ENCODE data around the gene ZER1.
"Not testable (repeated sequence)": the region's sequence is repeated elsewhere in the genome, so short reads cannot be mapped to it uniquely, and the experiment has no call there.

ZER1 gene

DNA sequence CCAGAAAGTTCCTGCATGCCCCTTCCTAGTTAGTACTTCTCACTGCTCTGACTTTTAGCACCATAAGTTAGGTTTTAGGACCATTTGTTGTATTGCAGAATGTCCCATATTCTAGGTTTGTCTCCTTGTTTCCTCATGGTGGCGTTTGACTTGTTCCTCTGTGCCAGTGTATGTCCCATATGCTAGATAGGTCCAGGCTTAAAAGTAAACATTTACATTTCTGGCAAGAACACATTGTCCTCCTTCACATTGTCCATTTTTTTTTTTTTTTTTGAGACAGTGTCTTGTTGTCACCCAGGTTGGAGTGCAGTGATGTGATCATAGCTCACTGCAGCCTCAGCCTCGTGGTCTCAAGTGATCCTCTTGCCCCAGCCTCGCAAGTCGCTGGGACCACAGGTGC, 30.8 kb upstream of the ZER1 start:
- H3K4me1 ChIP-seq (ENCODE audit: low read depth, poor library complexity, severe bottlenecking) = no peaks in the 10 kb centered on the region
- no peak overlapping the region for H2AFZ ChIP-seq (ENCODE audit: low read depth)
- no peak overlapping the region for H3K27ac ChIP-seq
- TF ChIP-seq, protein P1, sequence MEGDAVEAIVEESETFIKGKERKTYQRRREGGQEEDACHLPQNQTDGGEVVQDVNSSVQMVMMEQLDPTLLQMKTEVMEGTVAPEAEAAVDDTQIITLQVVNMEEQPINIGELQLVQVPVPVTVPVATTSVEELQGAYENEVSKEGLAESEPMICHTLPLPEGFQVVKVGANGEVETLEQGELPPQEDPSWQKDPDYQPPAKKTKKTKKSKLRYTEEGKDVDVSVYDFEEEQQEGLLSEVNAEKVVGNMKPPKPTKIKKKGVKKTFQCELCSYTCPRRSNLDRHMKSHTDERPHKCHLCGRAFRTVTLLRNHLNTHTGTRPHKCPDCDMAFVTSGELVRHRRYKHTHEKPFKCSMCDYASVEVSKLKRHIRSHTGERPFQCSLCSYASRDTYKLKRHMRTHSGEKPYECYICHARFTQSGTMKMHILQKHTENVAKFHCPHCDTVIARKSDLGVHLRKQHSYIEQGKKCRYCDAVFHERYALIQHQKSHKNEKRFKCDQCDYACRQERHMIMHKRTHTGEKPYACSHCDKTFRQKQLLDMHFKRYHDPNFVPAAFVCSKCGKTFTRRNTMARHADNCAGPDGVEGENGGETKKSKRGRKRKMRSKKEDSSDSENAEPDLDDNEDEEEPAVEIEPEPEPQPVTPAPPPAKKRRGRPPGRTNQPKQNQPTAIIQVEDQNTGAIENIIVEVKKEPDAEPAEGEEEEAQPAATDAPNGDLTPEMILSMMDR (conservative IDR thresholded peaks at IDR 0.05; ENCODE audit: low read depth, low read length) = no peak
- H3K27me3 ChIP-seq (ENCODE audit: insufficient read depth, low read depth) = no peaks in the 10 kb centered on the region
- H3K4me2 ChIP-seq = no peak overlapping the region
- H4K20me1 ChIP-seq (ENCODE audit: insufficient read depth) = no peaks in the 10 kb centered on the region
- no peak overlapping the region for H3K4me3 ChIP-seq (IDR thresholded peaks at IDR 0.05; ENCODE audit: insufficient read depth, low read depth, low read length)
- no peaks in the 10 kb centered on the region for H3K79me2 ChIP-seq (ENCODE audit: insufficient read depth, low read depth)
- H3K36me3 ChIP-seq (ENCODE audit: insufficient read depth) = no peaks in the 10 kb centered on the region; the same call in 1 of the 2 replicates
- H3K9ac ChIP-seq = no peak overlapping the region

DNA sequence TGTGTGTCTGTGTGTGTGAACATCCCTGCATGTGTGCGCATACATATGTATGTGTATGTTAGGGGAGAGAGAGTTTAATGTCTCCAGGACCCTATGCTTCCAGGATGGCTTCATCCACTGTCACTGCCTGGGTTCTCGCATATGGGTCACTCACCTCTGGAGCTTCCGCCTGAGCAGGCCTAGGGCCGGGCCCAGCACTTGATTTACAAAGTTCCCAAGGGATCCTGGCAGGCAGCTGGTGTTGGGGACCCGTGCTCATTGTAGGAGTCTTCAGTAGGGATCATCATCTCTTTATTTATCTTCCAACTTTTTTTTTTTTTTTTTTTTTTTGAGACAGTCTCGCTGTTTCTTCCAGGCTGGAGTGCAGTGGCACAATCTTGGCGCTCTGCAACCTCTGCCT, 28.3 kb upstream of the ZER1 start:
- no peak overlapping the region for H3K27ac ChIP-seq
- H3K27me3 ChIP-seq (ENCODE audit: insufficient read depth, low read depth) = no peaks in the 10 kb centered on the region
- H2AFZ ChIP-seq (ENCODE audit: low read depth) = no peak overlapping the region
- H3K4me3 ChIP-seq (IDR thresholded peaks at IDR 0.05; ENCODE audit: insufficient read depth, low read depth, low read length) = no peak overlapping the region
- TF ChIP-seq, protein P1 (conservative IDR thresholded peaks at IDR 0.05; ENCODE audit: low read depth, low read length) = no peak
- no peak overlapping the region for H3K9ac ChIP-seq
- H4K20me1 ChIP-seq (ENCODE audit: insufficient read depth) = no peaks in the 10 kb centered on the region
- H3K4me2 ChIP-seq = no peak overlapping the region
- no peaks in the 10 kb centered on the region for H3K79me2 ChIP-seq (ENCODE audit: insufficient read depth, low read depth)
- no peaks in the 10 kb centered on the region for H3K4me1 ChIP-seq (ENCODE audit: low read depth, poor library complexity, severe bottlenecking)
- no peaks in the 10 kb centered on the region; the same call in 1 of the 2 replicates for H3K36me3 ChIP-seq (ENCODE audit: insufficient read depth)

DNA sequence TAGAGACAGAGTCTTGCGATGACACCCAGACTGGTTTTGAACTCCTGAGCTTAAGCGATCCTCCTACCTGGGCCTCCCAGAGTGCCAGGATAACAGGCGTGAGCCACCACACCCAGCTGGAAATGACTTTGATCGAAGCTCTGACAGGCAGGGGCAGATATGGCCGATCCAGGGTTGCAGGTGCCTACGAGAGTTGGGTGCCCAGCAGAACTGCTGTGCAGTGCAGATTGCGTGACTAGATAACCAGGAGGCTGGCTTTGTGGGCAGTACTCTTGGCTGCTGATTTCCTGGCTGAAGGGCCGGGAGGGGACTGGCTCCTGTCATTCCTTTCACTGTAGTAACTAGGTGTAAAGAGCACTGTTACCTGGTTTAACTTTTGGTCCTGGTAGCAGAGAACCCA, 27.2 kb upstream of the ZER1 start:
- Histone ChIP-seq H3K36me3 (ENCODE audit: insufficient read depth) (no peaks in the 10 kb centered on the region; the same call in 1 of the 2 replicates), H3K79me2 (ENCODE audit: insufficient read depth, low read depth) (no peaks in the 10 kb centered on the region)

DNA sequence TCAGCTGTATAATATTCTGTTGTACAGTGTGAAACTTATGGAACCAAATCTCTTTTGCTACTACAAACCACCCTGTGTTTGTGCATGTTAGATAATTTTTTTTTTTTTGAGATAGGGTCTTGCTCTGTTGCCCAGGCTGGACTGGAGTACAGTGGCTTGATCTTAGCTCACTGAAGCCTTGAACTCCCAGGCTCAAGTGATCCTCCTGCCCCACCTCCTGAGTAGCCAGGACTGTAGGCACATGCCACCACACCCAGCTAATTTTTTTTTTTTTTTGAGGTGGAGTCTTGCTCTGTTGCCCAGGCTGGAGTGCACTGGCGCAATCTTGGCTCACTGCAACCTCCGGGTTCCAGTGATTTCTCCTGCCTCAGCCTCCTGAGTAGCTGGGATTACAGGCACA, 23.2 kb upstream of the ZER1 start:
- H4K20me1 ChIP-seq (ENCODE audit: insufficient read depth); H2AFZ ChIP-seq (ENCODE audit: low read depth); H3K4me2 ChIP-seq; H3K4me1 ChIP-seq (ENCODE audit: low read depth, poor library complexity, severe bottlenecking); H3K79me2 ChIP-seq (ENCODE audit: insufficient read depth, low read depth); H3K27me3 ChIP-seq (ENCODE audit: insufficient read depth, low read depth); H3K36me3 ChIP-seq (ENCODE audit: insufficient read depth); H3K4me3 ChIP-seq (IDR thresholded peaks at IDR 0.05; ENCODE audit: insufficient read depth, low read depth, low read length); H3K27ac ChIP-seq; H3K9ac ChIP-seq: not testable (repeated sequence)

More for the DNA sequence above, 27.2 kb upstream of the ZER1 start:
- no peaks in the 10 kb centered on the region for H3K27me3 ChIP-seq (ENCODE audit: insufficient read depth, low read depth)
- H3K4me1 ChIP-seq (ENCODE audit: low read depth, poor library complexity, severe bottlenecking) = no peaks in the 10 kb centered on the region
- no peaks in the 10 kb centered on the region for H4K20me1 ChIP-seq (ENCODE audit: insufficient read depth)
- H3K27ac ChIP-seq = no peak overlapping the region
- no peak overlapping the region for H3K4me2 ChIP-seq
- H3K9ac ChIP-seq = no peak overlapping the region
- H3K4me3 ChIP-seq (IDR thresholded peaks at IDR 0.05; ENCODE audit: insufficient read depth, low read depth, low read length) = no peak overlapping the region
- H2AFZ ChIP-seq (ENCODE audit: low read depth) = no peak overlapping the region
- TF ChIP-seq, protein P1 (conservative IDR thresholded peaks at IDR 0.05; ENCODE audit: low read depth, low read length) = no peak

DNA sequence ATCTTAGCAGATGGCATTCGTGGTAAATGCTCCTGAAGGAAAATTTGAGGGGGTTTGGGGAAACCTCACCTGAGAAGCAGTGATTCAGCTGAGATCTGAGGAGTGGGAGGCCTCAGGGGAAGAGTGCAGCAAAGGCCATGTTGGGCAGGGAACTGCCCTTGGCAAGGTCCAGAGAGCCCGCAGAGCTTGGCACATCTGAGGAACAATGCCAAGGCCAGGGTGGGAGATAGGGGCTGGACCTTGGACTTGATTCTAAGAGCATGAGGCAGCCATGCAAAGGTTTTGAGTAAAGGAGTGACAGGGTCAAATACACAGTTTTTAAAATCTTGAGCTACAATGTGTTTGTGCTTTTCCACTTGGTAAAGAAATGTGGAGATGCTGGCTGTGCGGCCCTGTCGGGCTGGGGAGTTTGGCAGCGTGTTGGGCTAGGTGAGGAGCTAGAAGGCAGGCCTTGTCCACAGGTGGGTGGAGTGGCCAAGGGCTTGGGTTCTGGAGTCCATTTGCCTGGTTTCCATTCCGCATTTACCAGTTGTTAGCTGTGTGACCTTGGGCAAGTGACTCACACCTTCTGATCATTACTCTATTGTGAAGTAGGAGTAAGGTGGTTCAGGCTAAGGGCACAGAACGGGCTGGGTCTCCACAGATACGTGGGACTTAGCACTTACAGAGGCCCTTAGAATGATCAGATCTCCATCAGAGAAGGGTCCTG, 21.4 kb upstream of the ZER1 start:
- TF ChIP-seq, protein P1 (conservative IDR thresholded peaks at IDR 0.05; ENCODE audit: low read depth, low read length) = no peak
- no peak overlapping the region for H3K9ac ChIP-seq
- no peaks in the 10 kb centered on the region for H4K20me1 ChIP-seq (ENCODE audit: insufficient read depth)
- peaks cover 7% of the 10 kb centered on the region for H3K4me1 ChIP-seq (ENCODE audit: low read depth, poor library complexity, severe bottlenecking)
- no peaks in the 10 kb centered on the region; the same call in 1 of the 2 replicates for H3K36me3 ChIP-seq (ENCODE audit: insufficient read depth)
- H3K4me2 ChIP-seq = no peak overlapping the region
- peaks cover 3% of the 10 kb centered on the region; the same call in 1 of the 2 replicates for H3K79me2 ChIP-seq (ENCODE audit: insufficient read depth, low read depth)
- no peak overlapping the region for H3K4me3 ChIP-seq (IDR thresholded peaks at IDR 0.05; ENCODE audit: insufficient read depth, low read depth, low read length)
- H2AFZ ChIP-seq (ENCODE audit: low read depth) = no peak overlapping the region
- H3K27ac ChIP-seq = no peak overlapping the region
- no peaks in the 10 kb centered on the region for H3K27me3 ChIP-seq (ENCODE audit: insufficient read depth, low read depth)
